Neural cell (in vitro differentiated cells): Measurements from ENCODE around the gene RAB11FIP5. TPM values are rescaled to one million over a fixed set of nuclear protein-coding genes. Genes with fewer than 3 reads are reported as not detected.

Experiments used
- H2AFZ ChIP-seq: fragments of 200-600, 300-800 bp; sonication (generic), shearing (Covaris generic); 2 replicates; pipeline ENCODE4 v1.6.0; 2014; ENCODE audit warnings: low read depth, mild to moderate bottlenecking, antibody characterized with exemption, low read length, moderate library complexity
- H3F3A ChIP-seq: fragments of 200-600 bp; shearing (Covaris generic); 2 replicates; pipeline ENCODE4 v1.6.1; 2016; ENCODE audit warnings: mild to moderate bottlenecking, moderate library complexity, mixed read lengths, antibody characterized with exemption, low read length; ENCODE audit not compliant: insufficient read depth, poor library complexity, severe bottlenecking
- H3K27ac ChIP-seq: fragments of 200-600, 300-800 bp; sonication (generic), shearing (Covaris generic); 2 replicates; pipeline ENCODE4 v1.5.1; 2014; ENCODE audit warnings: mild to moderate bottlenecking, low read length, moderate library complexity
- H3K27me3 ChIP-seq: fragments of 300-800, 200-600 bp; sonication (generic), shearing (Covaris generic); 2 replicates; pipeline ENCODE4 v1.6.0; 2014; ENCODE audit warnings: mild to moderate bottlenecking, low read depth, low read length, moderate library complexity; ENCODE audit not compliant: insufficient read depth
- H3K36me3 ChIP-seq: fragments of 300-800, 200-600 bp; sonication (generic), shearing (Covaris generic); 2 replicates; pipeline ENCODE4 v1.5.1; 2014; ENCODE audit warnings: mild to moderate bottlenecking, antibody characterized with exemption, low read length, moderate library complexity; ENCODE audit not compliant: insufficient read depth
- H3K4me2 ChIP-seq: fragments of 300-800, 200-600 bp; sonication (generic), shearing (Covaris generic); 2 replicates; pipeline ENCODE4 v1.6.0; 2014; ENCODE audit warnings: mild to moderate bottlenecking, low read length
- H3K4me3 ChIP-seq: fragments of 300-800, 200-600 bp; sonication (generic), shearing (Covaris generic); 2 replicates; pipeline ENCODE4 v1.5.1; 2014; ENCODE audit warnings: mild to moderate bottlenecking, low read length, moderate library complexity
- H3K79me2 ChIP-seq: fragments of 200-600 bp; shearing (Covaris generic); replicated peaks from 2 replicates; pipeline ENCODE4 v1.6.0; 2014; ENCODE audit warnings: mild to moderate bottlenecking, low read length, moderate library complexity; ENCODE audit not compliant: insufficient read depth
- H3K9ac ChIP-seq: fragments of 300-800, 200-600 bp; sonication (generic), shearing (Covaris generic); 2 replicates; pipeline ENCODE4 v1.6.1; 2016; ENCODE audit warnings: mild to moderate bottlenecking, low read length, mixed read lengths
- H3K9me2 ChIP-seq: fragments of 200-600 bp; shearing (Covaris generic); 2 replicates; pipeline ENCODE4 v1.6.1; 2016; ENCODE audit warnings: mild to moderate bottlenecking, low read length, mixed read lengths; ENCODE audit not compliant: insufficient read depth
- H3K9me3 ChIP-seq: fragments of 200-600, 300-800 bp; sonication (generic), shearing (Covaris generic); 2 replicates; pipeline ENCODE4 v1.6.1; 2016; ENCODE audit warnings: mild to moderate bottlenecking, mixed run types, low read length, moderate library complexity, mixed read lengths
- H4K20me1 ChIP-seq: fragments of 200-600 bp; shearing (Covaris generic); 2 replicates; pipeline ENCODE4 v1.6.1; 2016; ENCODE audit warnings: mild to moderate bottlenecking, mixed run types; ENCODE audit not compliant: insufficient read depth
- CTCF ChIP-seq: fragments of 450-650 bp; IDR thresholded peaks from 2 replicates; pipeline ENCODE4 v1.5.1; 2014; ENCODE audit warnings: antibody characterized with exemption, mild to moderate bottlenecking, moderate library complexity; ENCODE audit not compliant: poor library complexity, severe bottlenecking
- EP300 ChIP-seq: fragments of 450-650 bp; conservative IDR thresholded peaks from 2 replicates; pipeline ENCODE4 v1.6.1; 2014; ENCODE audit warnings: antibody characterized with exemption, mild to moderate bottlenecking, moderate library complexity; ENCODE audit not compliant: poor library complexity, severe bottlenecking
- EZH2 ChIP-seq: fragments of 200-600, 300-800 bp; shearing (Covaris generic), sonication (generic); IDR thresholded peaks from 2 replicates; pipeline ENCODE4 v1.6.1; 2014; ENCODE audit warnings: antibody characterized with exemption, low read length, borderline replicate concordance, mild to moderate bottlenecking; ENCODE audit not compliant: insufficient read depth, poor library complexity, severe bottlenecking
- MXI1 ChIP-seq: fragments of 450-650 bp; conservative IDR thresholded peaks from 2 replicates; pipeline ENCODE4 v1.6.1; 2014; ENCODE audit warnings: antibody characterized with exemption, mild to moderate bottlenecking; ENCODE audit not compliant: poor library complexity, severe bottlenecking
- POLR2AphosphoS5 ChIP-seq: IDR thresholded peaks from 2 replicates; pipeline ENCODE4 v1.6.1; 2012
- RAD21 ChIP-seq: fragments of 450-650 bp; conservative IDR thresholded peaks from 2 replicates; pipeline ENCODE4 v1.6.1; 2014; ENCODE audit warnings: antibody characterized with exemption, mild to moderate bottlenecking, moderate library complexity
- SMC3 ChIP-seq: fragments of 450-650 bp; conservative IDR thresholded peaks from 2 replicates; pipeline ENCODE4 v1.6.1; 2014; ENCODE audit warnings: antibody characterized with exemption, mild to moderate bottlenecking, moderate library complexity; ENCODE audit not compliant: poor library complexity
- TAF1 ChIP-seq: IDR thresholded peaks from 2 replicates; pipeline ENCODE4 v1.6.1; 2012; ENCODE audit warnings: low read depth
- polyA plus RNA-seq: library from polyadenylated mRNA; depleted of rRNA; stranded (reverse); fragments of >200 nt; gene quantifications from 2 replicates; pipeline ENCODE4 v1.2.3, GENCODE V29; 2014
- TF ChIP-seq, protein P1 (sequence below): IDR thresholded peaks from 2 replicates; pipeline ENCODE4 v1.6.1; 2012; ENCODE audit warnings: borderline replicate concordance

RAB11FIP5 gene
- polyA plus RNA-seq, 1 donor from 2014 or later: 2.6 TPM

DNA sequence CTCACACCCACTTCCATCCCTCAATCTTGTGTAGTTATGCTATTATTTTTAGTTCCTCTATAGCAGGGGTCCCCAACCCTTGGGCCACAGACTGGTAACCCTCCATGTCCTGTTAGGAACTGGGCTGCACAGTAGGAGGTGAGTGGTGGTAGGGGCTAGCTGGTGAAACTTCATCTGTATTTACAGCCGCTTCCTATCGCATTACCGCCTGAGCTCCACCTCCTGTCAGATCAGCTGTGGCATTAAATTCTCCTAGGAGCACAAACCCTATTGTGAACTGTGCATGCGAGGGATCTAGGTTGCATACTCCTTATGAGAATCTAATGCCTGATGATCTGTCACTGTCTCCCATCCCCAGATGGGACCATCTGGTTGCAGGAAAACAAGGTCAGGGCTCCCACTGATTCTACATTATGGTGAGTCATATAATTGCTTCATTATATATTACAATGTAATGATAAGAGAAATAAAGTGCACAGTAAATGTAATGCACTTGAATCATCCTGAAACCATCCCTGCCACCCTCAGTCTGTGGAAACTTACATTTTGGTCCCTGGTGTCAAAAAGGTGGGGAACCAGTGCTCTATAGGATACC, 1.6 kb upstream of the RAB11FIP5 start:
- H3K4me2 ChIP-seq: no peak overlapping the region
- H2AFZ ChIP-seq: no peak overlapping the region
- no peaks in the 10 kb centered on the region for H3K36me3 ChIP-seq
- no peak overlapping the region for H3K4me3 ChIP-seq
- H3F3A ChIP-seq: no peaks in the 10 kb centered on the region
- TF ChIP-seq CTCF: no peak
- no peak for TF ChIP-seq MXI1
- no peak for TF ChIP-seq POLR2AphosphoS5
- TF ChIP-seq RAD21: no peak
- TF ChIP-seq, protein P1, sequence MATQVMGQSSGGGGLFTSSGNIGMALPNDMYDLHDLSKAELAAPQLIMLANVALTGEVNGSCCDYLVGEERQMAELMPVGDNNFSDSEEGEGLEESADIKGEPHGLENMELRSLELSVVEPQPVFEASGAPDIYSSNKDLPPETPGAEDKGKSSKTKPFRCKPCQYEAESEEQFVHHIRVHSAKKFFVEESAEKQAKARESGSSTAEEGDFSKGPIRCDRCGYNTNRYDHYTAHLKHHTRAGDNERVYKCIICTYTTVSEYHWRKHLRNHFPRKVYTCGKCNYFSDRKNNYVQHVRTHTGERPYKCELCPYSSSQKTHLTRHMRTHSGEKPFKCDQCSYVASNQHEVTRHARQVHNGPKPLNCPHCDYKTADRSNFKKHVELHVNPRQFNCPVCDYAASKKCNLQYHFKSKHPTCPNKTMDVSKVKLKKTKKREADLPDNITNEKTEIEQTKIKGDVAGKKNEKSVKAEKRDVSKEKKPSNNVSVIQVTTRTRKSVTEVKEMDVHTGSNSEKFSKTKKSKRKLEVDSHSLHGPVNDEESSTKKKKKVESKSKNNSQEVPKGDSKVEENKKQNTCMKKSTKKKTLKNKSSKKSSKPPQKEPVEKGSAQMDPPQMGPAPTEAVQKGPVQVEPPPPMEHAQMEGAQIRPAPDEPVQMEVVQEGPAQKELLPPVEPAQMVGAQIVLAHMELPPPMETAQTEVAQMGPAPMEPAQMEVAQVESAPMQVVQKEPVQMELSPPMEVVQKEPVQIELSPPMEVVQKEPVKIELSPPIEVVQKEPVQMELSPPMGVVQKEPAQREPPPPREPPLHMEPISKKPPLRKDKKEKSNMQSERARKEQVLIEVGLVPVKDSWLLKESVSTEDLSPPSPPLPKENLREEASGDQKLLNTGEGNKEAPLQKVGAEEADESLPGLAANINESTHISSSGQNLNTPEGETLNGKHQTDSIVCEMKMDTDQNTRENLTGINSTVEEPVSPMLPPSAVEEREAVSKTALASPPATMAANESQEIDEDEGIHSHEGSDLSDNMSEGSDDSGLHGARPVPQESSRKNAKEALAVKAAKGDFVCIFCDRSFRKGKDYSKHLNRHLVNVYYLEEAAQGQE: no peak
- no peak for TF ChIP-seq SMC3
- TF ChIP-seq EP300: no peak
- no peak for TF ChIP-seq EZH2
- no peak for TF ChIP-seq TAF1
- H3K9me2 ChIP-seq: no peaks in the 10 kb centered on the region
- H3K79me2 ChIP-seq: peaks cover 8% of the 10 kb centered on the region
- no peaks in the 10 kb centered on the region for H3K9me3 ChIP-seq
- H3K27ac ChIP-seq: no peak overlapping the region
- no peaks in the 10 kb centered on the region for H4K20me1 ChIP-seq
- peaks cover 14% of the 10 kb centered on the region for H3K27me3 ChIP-seq
- H3K9ac ChIP-seq: no peak overlapping the region

DNA sequence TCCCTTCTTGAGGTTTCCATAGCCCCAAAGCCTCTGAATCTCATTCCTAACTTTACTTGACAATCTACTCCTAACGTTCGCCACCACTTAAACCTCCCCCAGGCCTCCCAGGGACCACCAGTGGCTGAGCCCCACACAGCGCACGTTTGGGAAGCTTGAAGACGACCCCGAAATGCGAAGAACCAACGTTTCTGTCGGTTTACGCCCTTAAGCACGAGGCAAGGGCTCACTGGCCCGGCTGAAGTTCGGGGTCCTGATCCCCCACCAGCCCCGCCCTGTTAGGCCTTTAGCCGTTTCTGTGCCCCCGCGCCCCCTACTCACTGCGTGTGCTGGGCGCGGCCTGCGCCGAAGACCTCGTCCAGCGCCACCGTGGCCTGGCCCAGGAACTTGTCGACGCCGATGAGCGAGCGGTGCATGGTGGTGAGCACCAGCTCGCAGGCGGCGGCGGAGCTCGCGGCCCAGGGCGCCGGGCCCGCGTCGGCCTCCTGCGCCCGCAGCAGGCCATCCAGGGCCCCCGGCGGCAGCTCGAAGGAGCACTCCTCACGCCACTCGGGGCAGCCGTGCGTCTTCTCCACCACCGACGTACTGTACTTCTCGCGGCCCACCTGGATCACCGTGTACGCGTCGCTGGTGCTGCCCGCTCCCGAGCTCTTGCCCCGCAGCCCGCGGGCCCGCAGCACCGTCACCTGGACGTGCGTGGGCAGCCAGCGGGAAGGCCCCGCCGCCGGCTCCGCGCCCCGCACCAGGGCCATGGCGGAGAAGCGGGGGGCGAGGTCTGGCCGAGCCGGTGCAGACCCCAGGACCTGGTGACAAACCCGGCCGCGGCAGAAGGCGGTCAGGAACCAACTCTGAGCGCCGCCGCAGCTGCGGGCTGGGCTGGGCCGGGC, 479 bp downstream of the RAB11FIP5 start:
- H3K27ac ChIP-seq: no peak overlapping the region
- peak overlapping the region; percentile 62 for H3K4me2 ChIP-seq
- H3K9me3 ChIP-seq: no peaks in the 10 kb centered on the region
- H3K27me3 ChIP-seq: peaks cover 14% of the 10 kb centered on the region
- peak overlapping the region; percentile 67 for H3K9ac ChIP-seq
- H2AFZ ChIP-seq: peak overlapping the region; percentile 21
- H3K36me3 ChIP-seq: no peaks in the 10 kb centered on the region
- H3K9me2 ChIP-seq: no peaks in the 10 kb centered on the region
- H4K20me1 ChIP-seq: no peaks in the 10 kb centered on the region
- peak overlapping the region; percentile 83 for H3K4me3 ChIP-seq
- H3F3A ChIP-seq: no peaks in the 10 kb centered on the region
- peaks cover 8% of the 10 kb centered on the region for H3K79me2 ChIP-seq
- TF ChIP-seq TAF1 (peak; percentile 7), POLR2AphosphoS5 (peak; percentile 17), MXI1 (peak; percentile 25)
- TF ChIP-seq, protein P1: no peak
